ENCODE results near the gene CACHD1. TPM values are rescaled to one million over a fixed set of nuclear protein-coding genes. Genes with fewer than 3 reads are reported as not detected.

Gene CACHD1
- total RNA-seq, 2 experiments from 2014 or later, result not detected

- Histone ChIP-seq H3K9me3 (ENCODE audit: low read length) (no peaks in the 10 kb centered on the region), H3K4me3 (ENCODE audit: low read depth, low read length, poor library complexity, severe bottlenecking) (no peak overlapping the region), H4K20me1 (ENCODE audit: insufficient read depth, low read length) (no peaks in the 10 kb centered on the region), H3K27ac (ENCODE audit: low read depth, low read length, poor library complexity, severe bottlenecking) (no peak overlapping the region), H3K4me2 (ENCODE audit: low read length) (no peak overlapping the region), H3K79me2 (ENCODE audit: insufficient read depth, low read depth, low read length) (no peaks in the 10 kb centered on the region), H3K4me1 (ENCODE audit: insufficient read depth, low read length, poor library complexity, severe bottlenecking) (no peaks in the 10 kb centered on the region), H2AFZ (ENCODE audit: low read length) (no peak overlapping the region), H3K36me3 (ENCODE audit: insufficient read depth, low read length) (no peaks in the 10 kb centered on the region), H3K9me2 (ENCODE audit: insufficient read depth, low read length) (no peaks in the 10 kb centered on the region)
- POLR2A ChIA-PET, result interaction anchor here (0.5 kb wide), 1 partner anchor 29 kb away, joined by 3 read pairs; no protein-coding TSS in a partner anchor
- intact Hi-C loops (cut with micrococcal nuclease; ENCODE audit: unreplicated experiment), result no loop called here
- CTCF ChIA-PET (ENCODE audit: unreplicated experiment), result no interaction called here
- DNase-seq (ENCODE audit: low spot score), result no peak
- BruUV-seq (replicated peaks), result no TSS peak
- TF ChIP-seq EZH2phosphoT487 (IDR thresholded peaks at IDR 0.05; ENCODE audit: borderline replicate concordance, low read depth, low read length), result no peak
Measured at GRCh38 chr1:64524614-64525013, 54.7 kb downstream of the CACHD1 start.

- no peaks in the 10 kb centered on the region for H3K4me1 ChIP-seq (ENCODE audit: insufficient read depth, low read length, poor library complexity, severe bottlenecking)
Measured at GRCh38 chr1:64525116-64525686, 55.3 kb downstream of the CACHD1 start.

GRCh38 chr1:64526312-64526711, 56.4 kb downstream of the CACHD1 start:
- Histone ChIP-seq H3K4me2 (ENCODE audit: low read length) (no peak overlapping the region), H3K36me3 (ENCODE audit: insufficient read depth, low read length) (no peaks in the 10 kb centered on the region), H3K27ac (ENCODE audit: low read depth, low read length, poor library complexity, severe bottlenecking) (no peak overlapping the region), H2AFZ (ENCODE audit: low read length) (no peak overlapping the region), H3K9me3 (ENCODE audit: low read length) (no peaks in the 10 kb centered on the region), H3K4me3 (ENCODE audit: low read depth, low read length, poor library complexity, severe bottlenecking) (no peak overlapping the region), H3K79me2 (ENCODE audit: insufficient read depth, low read depth, low read length) (no peaks in the 10 kb centered on the region), H4K20me1 (ENCODE audit: insufficient read depth, low read length) (no peaks in the 10 kb centered on the region), H3K4me1 (ENCODE audit: insufficient read depth, low read length, poor library complexity, severe bottlenecking) (no peaks in the 10 kb centered on the region), H3K9me2 (ENCODE audit: insufficient read depth, low read length) (no peaks in the 10 kb centered on the region)
- ChIA-PET CTCF (ENCODE audit: unreplicated experiment) (no interaction called here), POLR2A (no interaction called here)
- no peak for TF ChIP-seq EZH2phosphoT487 (IDR thresholded peaks at IDR 0.05; ENCODE audit: borderline replicate concordance, low read depth, low read length)
- no peak for TF ChIP-seq CTCF (conservative IDR thresholded peaks at IDR 0.05; ENCODE audit: low read length)
- no TSS peak for BruUV-seq (replicated peaks)
- DNase-seq (ENCODE audit: low spot score), result no peak
- intact Hi-C loops (cut with micrococcal nuclease; ENCODE audit: unreplicated experiment), result no loop called here

More at GRCh38 chr1:64525116-64525686, 55.3 kb downstream of the CACHD1 start:
- H3K79me2 ChIP-seq (ENCODE audit: insufficient read depth, low read depth, low read length), result no peaks in the 10 kb centered on the region
- DNase-seq (ENCODE audit: low spot score), result no peak
- POLR2A ChIA-PET, result interaction anchor here (0.5 kb wide), 1 partner anchor 29 kb away, joined by 3 read pairs; no protein-coding TSS in a partner anchor
- no peaks in the 10 kb centered on the region for H3K9me2 ChIP-seq (ENCODE audit: insufficient read depth, low read length)
- TF ChIP-seq CTCF (conservative IDR thresholded peaks at IDR 0.05; ENCODE audit: low read length) (no peak), EZH2phosphoT487 (IDR thresholded peaks at IDR 0.05; ENCODE audit: borderline replicate concordance, low read depth, low read length) (no peak)
- no peaks in the 10 kb centered on the region for H3K36me3 ChIP-seq (ENCODE audit: insufficient read depth, low read length)
- no TSS peak for BruUV-seq (replicated peaks)
- no peaks in the 10 kb centered on the region for H3K9me3 ChIP-seq (ENCODE audit: low read length)
- no peaks in the 10 kb centered on the region for H4K20me1 ChIP-seq (ENCODE audit: insufficient read depth, low read length)
- H2AFZ ChIP-seq (ENCODE audit: low read length), result no peak overlapping the region
- intact Hi-C loops (cut with micrococcal nuclease; ENCODE audit: unreplicated experiment), result no loop called here
- no peak overlapping the region for H3K4me3 ChIP-seq (ENCODE audit: low read depth, low read length, poor library complexity, severe bottlenecking)
- CTCF ChIA-PET (ENCODE audit: unreplicated experiment), result no interaction called here
- H3K27ac ChIP-seq (ENCODE audit: low read depth, low read length, poor library complexity, severe bottlenecking), result no peak overlapping the region
- no peak overlapping the region for H3K4me2 ChIP-seq (ENCODE audit: low read length)
